Activated CD4-positive, alpha-beta memory T cell treated with anti-CD3 and anti-CD28 coated beads, Interleukin-2, amount 10 ng/mL, durations not matched to agents 7 days and 5 days (primary cell): ENCODE data around the gene FHDC1. TPM values are rescaled to one million over a fixed set of nuclear protein-coding genes. Genes with fewer than 3 reads are reported as not detected.

ENCODE experiments used
- CTCF ChIA-PET: fragments of 350-600 bp; sonication (Branson Sonifier 250); formaldehyde crosslinking; loops from one replicate; lab custom pipeline; 2021; ENCODE audit warnings: antibody characterized with exemption, inconsistent platforms; lab: Charles Lee
- POLR2A ChIA-PET: fragments of 350-600 bp; sonication (Branson Sonifier 250); formaldehyde crosslinking; loops from one replicate; lab custom pipeline; 2021; ENCODE audit warnings: antibody characterized with exemption; lab: Charles Lee
- DNase-seq: peaks from one replicate; pipeline ENCODE4 v3.0.0-alpha.2; 2020
- H3K27ac Mint-ChIP-seq: one replicate; pipeline ENCODE4 v1.8.0; 2021; ENCODE audit warnings: mild to moderate bottlenecking, mixed read lengths
- H3K27me3 Mint-ChIP-seq: one replicate; pipeline ENCODE4 v1.8.0; 2021; ENCODE audit warnings: mixed read lengths
- H3K36me3 Mint-ChIP-seq: one replicate; pipeline ENCODE4 v1.8.0; 2021; ENCODE audit warnings: low read depth, mixed read lengths
- H3K4me1 Mint-ChIP-seq: one replicate; pipeline ENCODE4 v1.8.0; 2021; ENCODE audit warnings: mixed read lengths
- H3K4me3 Mint-ChIP-seq: one replicate; pipeline ENCODE4 v1.8.0; 2021; ENCODE audit warnings: mild to moderate bottlenecking, mixed read lengths
- H3K9me3 Mint-ChIP-seq: one replicate; pipeline ENCODE4 v1.8.0; 2021; ENCODE audit warnings: mixed read lengths
- total RNA-seq, 2 experiments: library from RNA; stranded (reverse); gene quantifications; one replicate each; pipeline ENCODE4 v1.2.3, GENCODE V29; 2021

Gene FHDC1
- total RNA-seq, 2 experiments from 2014 or later = 0.05 to 0.15 TPM

DNA sequence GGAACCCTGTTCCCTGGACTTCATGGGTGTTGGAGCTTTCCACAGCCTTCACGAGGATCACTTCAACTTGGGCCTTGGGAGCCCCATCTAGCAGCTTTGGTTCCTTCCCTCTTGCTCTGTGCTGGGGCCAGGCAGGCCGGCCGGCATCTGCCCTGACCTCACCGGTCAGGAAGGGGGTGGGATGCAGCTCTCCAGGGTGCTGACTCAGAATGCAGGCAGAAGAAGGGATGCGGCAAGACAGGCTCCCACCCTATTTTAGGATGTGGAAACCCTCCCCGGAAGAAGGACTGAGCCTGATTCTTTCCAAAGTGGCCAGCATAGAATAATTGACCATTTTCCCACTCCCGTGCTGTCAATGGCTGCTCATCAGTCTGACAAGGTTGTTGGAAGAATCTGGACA lies 47.1 kb downstream of the FHDC1 start:
- Mint-ChIP-seq H3K27me3 (peaks cover 5% of the 10 kb centered on the region), H3K4me1 (no peaks in the 10 kb centered on the region), H3K9me3 (no peaks in the 10 kb centered on the region), H3K36me3 (no peaks in the 10 kb centered on the region), H3K4me3 (no peak overlapping the region), H3K27ac (no peak overlapping the region)
- CTCF ChIA-PET = no interaction called here
- DNase-seq = no peak
- POLR2A ChIA-PET = no interaction called here

DNA sequence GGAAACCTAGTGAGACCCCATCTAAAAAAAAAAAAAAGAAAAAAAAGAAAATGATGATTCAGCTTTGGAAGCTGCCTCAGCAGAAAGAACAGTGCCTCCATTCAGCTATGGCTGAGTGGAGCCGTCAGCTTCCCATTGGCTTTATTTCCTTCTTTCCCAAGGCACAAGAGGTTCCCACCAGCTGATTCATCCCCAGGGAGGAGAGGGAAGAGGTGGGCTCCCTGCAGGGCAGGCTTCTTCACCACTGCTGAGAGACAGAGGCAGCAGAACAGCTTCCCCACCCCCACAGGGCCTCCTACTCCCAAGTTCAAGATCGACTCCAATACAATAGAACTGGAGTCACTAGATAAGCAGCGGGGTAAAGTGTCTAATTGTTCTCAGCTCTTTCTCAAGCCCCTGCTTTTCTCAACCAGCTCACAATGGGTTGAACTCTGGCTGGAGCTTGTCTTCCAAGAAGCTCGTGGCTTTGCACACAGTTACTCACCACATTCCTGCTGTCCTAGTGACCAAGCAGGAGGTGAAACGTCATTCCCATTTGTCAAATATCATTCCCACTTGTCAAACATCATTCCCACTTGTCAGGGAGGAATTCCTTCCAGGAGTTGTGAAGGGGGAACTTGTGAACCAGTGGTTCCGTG lies 47.8 kb downstream of the FHDC1 start:
- H3K4me3 Mint-ChIP-seq = no peak overlapping the region
- H3K4me1 Mint-ChIP-seq = no peaks in the 10 kb centered on the region
- H3K27ac Mint-ChIP-seq = no peak overlapping the region
- CTCF ChIA-PET = no interaction called here
- DNase-seq = no peak
- H3K27me3 Mint-ChIP-seq = peaks cover 3% of the 10 kb centered on the region
- POLR2A ChIA-PET = no interaction called here
- no peaks in the 10 kb centered on the region for H3K9me3 Mint-ChIP-seq
- H3K36me3 Mint-ChIP-seq = no peaks in the 10 kb centered on the region

DNA sequence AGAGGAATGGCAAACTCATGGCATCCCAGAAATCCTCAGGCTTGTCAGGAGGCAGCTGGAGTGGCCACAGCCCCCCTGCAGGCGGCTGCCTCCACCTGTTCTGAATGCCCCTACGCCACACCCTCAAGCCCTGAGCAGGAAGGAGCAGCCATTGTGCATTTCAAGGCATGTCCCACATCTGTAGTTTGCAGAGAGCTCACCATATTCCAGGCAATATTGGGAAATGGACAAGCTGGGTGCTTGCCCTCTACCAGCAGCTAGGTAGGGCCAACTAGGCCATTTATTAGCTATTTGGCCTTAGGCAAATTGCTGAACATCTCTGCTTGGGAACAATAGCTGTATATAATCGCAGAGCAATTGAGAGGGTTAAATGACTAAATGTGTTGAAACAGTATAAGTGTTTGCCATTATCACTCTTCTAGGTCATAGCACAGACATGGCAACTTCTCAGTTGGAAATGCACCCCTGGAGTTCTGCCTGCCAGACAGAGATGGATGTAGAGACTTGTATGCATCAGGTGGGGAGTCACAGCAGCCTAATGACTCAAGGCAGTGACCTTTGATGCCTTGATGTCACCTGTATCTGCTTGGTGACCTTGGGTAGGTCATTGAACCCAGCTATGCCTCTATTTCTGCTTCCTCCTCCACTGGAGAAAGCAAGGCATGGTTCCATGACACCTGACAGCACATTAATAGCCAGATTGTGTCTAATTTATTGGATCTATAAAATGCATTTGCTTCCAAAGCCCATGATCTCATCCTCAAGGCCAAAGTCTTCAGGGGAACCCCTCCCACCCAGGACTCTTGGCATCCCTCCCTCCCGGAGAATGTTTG lies 52.8 kb downstream of the FHDC1 start:
- H3K27me3 Mint-ChIP-seq = no peaks in the 10 kb centered on the region

GRCh38 chr4:152989554-152989970 lies 53.4 kb downstream of the FHDC1 start:
- POLR2A ChIA-PET = no interaction called here
- no peak overlapping the region for H3K4me3 Mint-ChIP-seq
- no peaks in the 10 kb centered on the region for H3K4me1 Mint-ChIP-seq
- no peak for DNase-seq
- no peaks in the 10 kb centered on the region for H3K9me3 Mint-ChIP-seq
- no peaks in the 10 kb centered on the region for H3K36me3 Mint-ChIP-seq
- no peak overlapping the region for H3K27ac Mint-ChIP-seq
- H3K27me3 Mint-ChIP-seq = no peaks in the 10 kb centered on the region
- CTCF ChIA-PET = no interaction called here

More for the DNA sequence above, 52.8 kb downstream of the FHDC1 start:
- DNase-seq = no peak
- ChIA-PET CTCF (no interaction called here), POLR2A (no interaction called here)
- no peaks in the 10 kb centered on the region for H3K9me3 Mint-ChIP-seq
- H3K4me1 Mint-ChIP-seq = no peaks in the 10 kb centered on the region
- no peaks in the 10 kb centered on the region for H3K36me3 Mint-ChIP-seq
- no peak overlapping the region for H3K4me3 Mint-ChIP-seq
- no peak overlapping the region for H3K27ac Mint-ChIP-seq

DNA sequence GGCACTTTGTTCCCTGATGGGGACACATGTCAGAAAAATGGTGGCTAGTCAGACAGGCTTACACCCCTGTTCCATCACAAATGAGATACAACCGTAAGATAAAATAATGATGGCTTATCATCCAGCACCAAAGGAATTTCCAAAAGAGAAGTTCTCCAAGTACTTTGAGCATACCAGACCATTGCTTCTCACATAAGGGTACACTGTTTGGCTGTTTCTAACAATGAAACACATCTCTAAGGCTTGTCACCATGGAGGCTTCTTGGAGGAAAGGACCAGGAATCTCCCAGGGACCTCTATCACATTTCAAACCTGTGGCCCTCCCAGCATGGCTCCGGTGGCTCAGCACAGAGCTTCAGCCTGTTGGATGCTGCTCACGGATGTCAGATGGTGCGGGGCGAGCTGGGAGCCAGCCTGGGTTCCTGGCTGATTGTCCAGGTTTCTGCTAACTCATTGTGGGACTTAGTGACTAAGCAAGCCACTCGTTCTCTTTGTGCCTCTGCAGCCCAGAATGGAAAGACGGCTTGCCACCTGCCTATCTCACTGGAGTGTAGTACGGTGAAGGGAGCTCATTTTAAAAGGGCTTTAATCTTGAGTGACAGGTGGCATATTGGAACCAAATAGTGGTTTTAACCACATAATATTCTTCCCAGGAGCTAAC lies 54.5 kb downstream of the FHDC1 start:
- ChIA-PET POLR2A (no interaction called here), CTCF (no interaction called here)
- H3K27me3 Mint-ChIP-seq = no peaks in the 10 kb centered on the region
- H3K27ac Mint-ChIP-seq = no peak overlapping the region
- no peaks in the 10 kb centered on the region for H3K9me3 Mint-ChIP-seq
- H3K36me3 Mint-ChIP-seq = no peaks in the 10 kb centered on the region
- DNase-seq = no peak
- H3K4me1 Mint-ChIP-seq = no peaks in the 10 kb centered on the region
- no peak overlapping the region for H3K4me3 Mint-ChIP-seq

DNA sequence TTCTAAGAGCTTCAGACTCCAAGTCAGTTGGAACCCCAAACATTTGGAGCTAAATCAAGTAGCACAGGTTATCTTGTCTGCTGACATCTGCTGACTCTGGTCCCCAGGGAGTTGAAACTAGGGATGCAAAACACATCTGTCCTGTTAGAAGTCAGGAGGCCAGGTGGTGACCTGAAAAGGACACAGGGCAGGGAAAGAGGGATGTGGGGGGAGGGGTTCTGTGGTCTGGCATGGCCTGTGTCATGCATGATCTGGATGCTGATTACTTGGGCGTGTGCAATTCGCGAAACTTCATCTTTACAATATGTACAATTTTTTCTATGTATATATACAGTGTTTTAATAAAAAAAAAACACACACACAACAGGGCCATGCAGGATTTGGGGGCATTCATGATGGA lies 55.3 kb downstream of the FHDC1 start:
- Mint-ChIP-seq H3K27me3 (no peaks in the 10 kb centered on the region), H3K36me3 (no peaks in the 10 kb centered on the region), H3K4me1 (no peaks in the 10 kb centered on the region), H3K4me3 (no peak overlapping the region), H3K9me3 (no peaks in the 10 kb centered on the region), H3K27ac (no peak overlapping the region)
- POLR2A ChIA-PET = no interaction called here
- DNase-seq = no peak
- CTCF ChIA-PET = interaction anchor here (0.5 kb wide), 1 partner anchor 458 kb away, joined by 3 read pairs; no protein-coding TSS in a partner anchor

GRCh38 chr4:152992027-152992426 lies 55.9 kb downstream of the FHDC1 start:
- ChIA-PET POLR2A (no interaction called here), CTCF (no interaction called here)
- Mint-ChIP-seq H3K9me3 (no peaks in the 10 kb centered on the region), H3K27ac (no peak overlapping the region), H3K4me1 (no peaks in the 10 kb centered on the region), H3K36me3 (no peaks in the 10 kb centered on the region), H3K27me3 (no peaks in the 10 kb centered on the region), H3K4me3 (no peak overlapping the region)
- DNase-seq = no peak

DNA sequence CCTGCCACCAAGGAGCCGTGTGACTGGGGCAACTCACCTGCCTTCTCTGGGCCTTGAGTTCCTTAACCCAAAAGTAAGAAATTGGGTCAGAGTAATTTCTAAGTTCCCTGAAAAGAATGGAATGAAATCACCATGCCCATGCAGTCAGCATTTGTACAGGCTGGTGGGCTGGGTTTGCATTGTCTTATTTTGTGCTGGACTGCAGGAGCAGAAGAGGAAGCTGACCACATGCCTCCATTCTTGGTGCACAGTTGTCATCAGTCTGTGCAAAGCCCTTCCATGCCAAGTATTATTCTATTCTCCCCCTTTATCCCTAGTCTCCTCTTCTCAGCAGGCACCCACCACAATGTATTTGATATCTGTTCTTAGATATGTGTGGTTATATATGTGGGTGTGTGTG lies 56.3 kb downstream of the FHDC1 start:
- DNase-seq = no peak
- Mint-ChIP-seq H3K4me3 (no peak overlapping the region), H3K27me3 (no peaks in the 10 kb centered on the region), H3K36me3 (no peaks in the 10 kb centered on the region), H3K27ac (no peak overlapping the region), H3K9me3 (no peaks in the 10 kb centered on the region), H3K4me1 (no peaks in the 10 kb centered on the region)
- POLR2A ChIA-PET = no interaction called here
- CTCF ChIA-PET = no interaction called here

GRCh38 chr4:152994038-152994437 lies 57.9 kb downstream of the FHDC1 start:
- CTCF ChIA-PET = no interaction called here
- H3K4me1 Mint-ChIP-seq = no peaks in the 10 kb centered on the region
- peaks cover 3% of the 10 kb centered on the region for H3K27me3 Mint-ChIP-seq
- H3K4me3 Mint-ChIP-seq = no peak overlapping the region
- H3K36me3 Mint-ChIP-seq = no peaks in the 10 kb centered on the region
- no peak for DNase-seq
- H3K9me3 Mint-ChIP-seq = no peaks in the 10 kb centered on the region
- POLR2A ChIA-PET = no interaction called here
- H3K27ac Mint-ChIP-seq = no peak overlapping the region

- DNase-seq = no peak
- ChIA-PET POLR2A (no interaction called here), CTCF (no interaction called here)
- Mint-ChIP-seq H3K27me3 (peaks cover 3% of the 10 kb centered on the region), H3K9me3 (no peaks in the 10 kb centered on the region), H3K36me3 (no peaks in the 10 kb centered on the region), H3K4me3 (no peak overlapping the region), H3K4me1 (no peaks in the 10 kb centered on the region), H3K27ac (no peak overlapping the region)
Observed at GRCh38 chr4:152996111-152996571, 60.0 kb downstream of the FHDC1 start.

DNA sequence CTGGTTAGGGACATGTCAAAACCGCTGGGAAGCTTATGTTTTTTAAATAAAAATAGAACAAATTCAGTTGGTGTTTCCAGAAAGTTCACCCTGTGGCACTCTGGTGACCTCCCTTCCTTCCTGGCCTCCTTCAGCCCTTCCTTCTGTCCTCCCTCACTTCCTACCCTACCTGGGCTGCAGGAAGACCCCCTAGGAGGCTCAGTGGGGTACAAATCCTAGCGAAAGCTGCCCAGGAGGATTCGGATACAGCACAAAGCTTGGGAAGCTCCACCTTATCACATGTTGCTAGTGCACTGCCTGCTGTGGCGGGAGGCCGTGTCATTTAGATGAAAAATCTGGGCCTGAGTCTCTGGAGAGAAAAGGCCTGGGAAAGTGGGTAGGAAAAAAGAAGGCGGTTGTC lies 60.5 kb downstream of the FHDC1 start:
- Mint-ChIP-seq H3K4me3 (no peak overlapping the region), H3K27me3 (peaks cover 3% of the 10 kb centered on the region), H3K9me3 (no peaks in the 10 kb centered on the region), H3K4me1 (no peaks in the 10 kb centered on the region), H3K27ac (no peak overlapping the region), H3K36me3 (no peaks in the 10 kb centered on the region)
- ChIA-PET CTCF (no interaction called here), POLR2A (no interaction called here)
- no peak for DNase-seq

DNA sequence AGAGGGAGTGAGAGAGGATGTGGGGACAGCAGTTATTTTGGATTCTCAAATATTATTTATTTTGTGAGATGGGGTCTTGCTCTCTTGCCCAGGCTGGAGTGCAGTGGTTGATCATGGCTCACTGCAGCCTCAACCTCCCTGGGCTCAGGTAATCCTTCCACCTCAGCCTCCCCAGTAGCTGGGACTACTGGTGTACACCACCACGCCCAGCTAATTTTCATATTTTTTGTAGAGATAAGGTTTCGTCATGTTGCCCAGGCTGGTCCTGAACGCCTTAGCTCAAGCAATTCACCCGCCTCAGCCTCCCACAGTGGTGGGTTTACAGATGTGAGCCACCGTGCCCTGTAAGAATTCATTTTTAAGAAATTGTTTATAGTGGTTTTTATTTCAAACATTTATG lies 61.2 kb downstream of the FHDC1 start:
- H3K4me3 Mint-ChIP-seq = no peak overlapping the region

DNA sequence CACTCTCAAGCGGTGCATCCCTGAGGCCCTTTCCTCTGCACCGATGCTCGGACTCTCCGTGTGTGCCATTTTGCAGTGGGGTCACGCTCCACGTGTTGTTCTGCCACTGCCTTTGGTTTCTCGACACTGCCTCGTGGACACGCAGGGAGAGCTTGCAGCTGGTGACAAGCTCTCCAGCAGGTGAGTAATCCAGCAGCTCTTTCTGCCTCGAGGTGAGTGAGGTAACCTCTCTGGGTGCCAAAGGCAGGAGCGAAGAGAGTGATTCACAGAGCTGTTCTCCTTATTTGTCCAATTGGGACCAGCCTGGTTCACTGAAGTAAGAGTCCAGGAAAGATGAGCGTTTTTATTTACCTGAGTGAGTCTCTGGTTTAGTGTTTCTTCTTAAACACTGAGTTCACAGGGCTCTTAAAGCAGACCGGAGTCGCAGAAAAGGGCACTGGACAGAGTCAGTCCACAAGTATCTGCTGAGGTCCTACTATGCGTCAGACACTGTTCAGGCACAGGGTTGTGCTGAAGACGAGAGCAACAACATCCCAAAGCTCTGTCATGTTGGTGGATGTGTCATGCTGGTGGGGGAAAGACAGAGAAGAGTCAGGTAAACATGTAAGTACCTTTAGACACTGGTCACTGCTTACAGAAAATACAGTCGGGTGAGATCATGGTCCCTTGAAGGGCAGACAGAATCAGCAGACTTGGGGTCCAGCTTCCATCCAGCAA lies 61.8 kb downstream of the FHDC1 start:
- H3K27me3 Mint-ChIP-seq = peaks cover 3% of the 10 kb centered on the region
- no peaks in the 10 kb centered on the region for H3K9me3 Mint-ChIP-seq
- no peaks in the 10 kb centered on the region for H3K36me3 Mint-ChIP-seq
- no peak for DNase-seq
- H3K4me1 Mint-ChIP-seq = no peaks in the 10 kb centered on the region
- H3K27ac Mint-ChIP-seq = no peak overlapping the region
- ChIA-PET POLR2A (no interaction called here), CTCF (no interaction called here)
- no peak overlapping the region for H3K4me3 Mint-ChIP-seq

More for the DNA sequence above, 61.2 kb downstream of the FHDC1 start:
- Mint-ChIP-seq H3K36me3 (no peaks in the 10 kb centered on the region), H3K9me3 (no peaks in the 10 kb centered on the region), H3K4me1 (no peaks in the 10 kb centered on the region), H3K27me3 (peaks cover 3% of the 10 kb centered on the region), H3K27ac (no peak overlapping the region)
- DNase-seq = no peak
- ChIA-PET POLR2A (no interaction called here), CTCF (no interaction called here)
